ENCODE measurements around the gene ME2. TPM values are rescaled to one million over a fixed set of nuclear protein-coding genes. Genes with fewer than 3 reads are reported as not detected.

ME2 gene
- total and polyA plus RNA-seq, 2 of the 8 experiments (the other 6 are each of a cell fraction or from before 2014, with no cell fraction given): 54.7 to 66.9 TPM

- FAIRE-seq: no peak
- Histone ChIP-seq H3K14ac (ENCODE audit: insufficient read length) (no peak overlapping the region), H3K4ac (replicated peaks; ENCODE audit: insufficient read length, low read depth, low read length) (no peak overlapping the region), H2BK20ac (ENCODE audit: low read length) (no peak overlapping the region), H3K4me1 (replicated peaks in 1 of 4; ENCODE audit: control insufficient read depth in 3 of 4, insufficient read depth in 4 of 4, low read length in 3 of 4) (0 out of 7 replicates have a peak, but pooled peaks cover 0 to 2% (median 0%) of the 10 kb centered on the region in 4 experiments), H3K36me3 (ENCODE audit: control insufficient read depth in 2 of 4, insufficient read depth in 4 of 4, low read length in 3 of 4) (no peaks in the 10 kb centered on the region), H3K56ac (replicated peaks; ENCODE audit: insufficient read length, low read depth, low read length) (no peak overlapping the region), H3K9me3 (ENCODE audit: insufficient read depth in 2 of 2, low read depth in 1 of 2, low read length in 1 of 2) (no peaks in the 10 kb centered on the region), H2BK5ac (ENCODE audit: low read depth, low read length) (no peak overlapping the region), H3K79me2 (ENCODE audit: control insufficient read depth in 1 of 2, insufficient read depth in 2 of 2, low read length in 2 of 2) (no peaks in the 10 kb centered on the region), H4K8ac (ENCODE audit: extremely low read depth, insufficient read depth, low read length) (no peak overlapping the region), H3K27me3 (replicated peaks in 1 of 4; ENCODE audit: control insufficient read depth in 3 of 4, extremely low read depth in 1 of 4, insufficient read depth in 3 of 4, low read length in 3 of 4) (no peaks in the 10 kb centered on the region), H2BK120ac (replicated peaks; ENCODE audit: low read depth, low read length) (no peak overlapping the region), H3K18ac (ENCODE audit: extremely low read depth, low read length) (no peak overlapping the region), H3K4me2 (ENCODE audit: insufficient read depth in 1 of 2, low read depth in 2 of 2, low read length in 2 of 2) (no peak overlapping the region), H2BK12ac (ENCODE audit: low read depth, low read length) (no peak overlapping the region), H3K23ac (ENCODE audit: insufficient read length) (no peak overlapping the region), H2AK5ac (ENCODE audit: low read depth, low read length) (no peak overlapping the region), H3K23me2 (ENCODE audit: low read depth, low read length) (no peaks in the 10 kb centered on the region), H3K9ac (replicated peaks in 1 of 4; ENCODE audit: extremely low read depth in 1 of 4, low read depth in 3 of 4, low read length in 3 of 4) (no peak overlapping the region; a peak in 1 of 7 replicates), H4K20me1 (replicated peaks in 1 of 2; ENCODE audit: control insufficient read depth in 1 of 2, insufficient read depth in 2 of 2, low read length in 2 of 2) (no peaks in the 10 kb centered on the region), H3K27ac (ENCODE audit: low read depth, low read length) (no peak overlapping the region), H4K91ac (replicated peaks; ENCODE audit: insufficient read length, low read length) (no peak overlapping the region), H4K5ac (ENCODE audit: insufficient read length, low read depth, low read length) (no peak overlapping the region), H2AFZ (ENCODE audit: low read length) (no peak overlapping the region), H3K79me1 (ENCODE audit: low read depth, low read length) (no peaks in the 10 kb centered on the region), H3K4me3 (ENCODE audit: extremely low read depth in 1 of 4, insufficient read depth in 2 of 4, low read depth in 3 of 4, low read length in 4 of 4) (no peak overlapping the region), H2BK15ac (ENCODE audit: low read length) (no peak overlapping the region)
- DNase-seq (ENCODE audit: low read depth in 1 of 2, low spot score in 2 of 2): no peak
- ChIA-PET CTCF (ENCODE audit: partially characterized antibody) (interaction anchor here (0.7 kb wide), 2 partner anchors 11 to 65 kb away, joined by 3 to 4 read pairs; no protein-coding TSS in a partner anchor), POLR2A (ENCODE audit: partially characterized antibody) (interaction anchor here (1.5 to 2.5 kb wide), 2 partner anchors 19 to 20 kb away, joined by 3 to 11 read pairs; partner anchors contain the start of gene ELAC1)
- 89% methylated on average over 2 of the region's 2 CpGs; no CpG with 5 or more reads in 1 of the 2 experiments for WGBS, 2 experiments (ENCODE audit: extremely low coverage in 1 of 2, insufficient coverage in 1 of 2, insufficient read length in 1 of 2, insufficient replicate concordance in 2 of 2, low coverage in 1 of 2, low lambda C conversion rate in 2 of 2, missing lambda C conversion rate in 1 of 2)
- TF ChIP-seq BCL11A (IDR thresholded peaks at IDR 0.05; ENCODE audit: low read depth in 2 of 2, low read length in 2 of 2) (no peak), GABPA (IDR thresholded peaks at IDR 0.05; ENCODE audit: borderline replicate concordance, insufficient read depth, low read length) (no peak)
Observed at GRCh38 chr18:50986360-50987087, 107.6 kb downstream of the ME2 start.

All from H1 (cell line).